Upper lobe of left lung (tissue), 6 donors: ENCODE measurements around the gene CAMK1D. TPM values are rescaled to one million over a fixed set of nuclear protein-coding genes. Genes with fewer than 3 reads are reported as not detected.
"Not testable (repeated sequence)": the region's sequence is repeated elsewhere in the genome, so short reads cannot be mapped to it uniquely, and the experiment has no call there.

Experiments
- ATAC-seq, 2 donors: fragments of 200-7000 bp; cut with Tn5 transposase; one replicate each; pipeline ENCODE4 v1.9.1; 2022; ENCODE audit warnings: mild to moderate bottlenecking in 2 of 2, moderate library complexity in 2 of 2; ENCODE audit not compliant: low FRiP score in 2 of 2
- DNase-seq, 2 donors: peaks; one replicate each; pipeline ENCODE4 v3.0.0-alpha.2; 2019 to 2020
- H3K27ac ChIP-seq, 4 donors: fragments of 200-600 bp; sonication (generic); one replicate each; pipeline ENCODE4 v1.5.1; 2016 to 2019
- H3K27me3 ChIP-seq, 4 donors: fragments of 200-600 bp; sonication (generic); one replicate each; pipeline ENCODE4 v1.5.1; 2017 to 2019
- H3K36me3 ChIP-seq, 4 donors: fragments of 200-600 bp; sonication (generic); one replicate each; pipeline ENCODE4 v1.5.1; 2016 to 2019
- H3K4me1 ChIP-seq, 4 donors: fragments of 200-600 bp; sonication (generic); one replicate each; pipeline ENCODE4 v1.5.1; 2018 to 2019
- H3K4me3 ChIP-seq, 4 donors: fragments of 200-600 bp; sonication (generic); one replicate each; pipeline ENCODE4 v1.5.1; 2017 to 2019; ENCODE audit warnings: mild to moderate bottlenecking in 2 of 4, moderate library complexity in 1 of 4
- H3K9me3 ChIP-seq, 4 donors: fragments of 200-600 bp; sonication (generic); one replicate each; pipeline ENCODE4 v1.5.1; 2018 to 2019
- CTCF ChIP-seq, 6 experiments: fragments of 450-650 bp in 4 of 6; fragments of 200-600 bp in 2 of 6; sonication (generic) in 2 of 6; IDR thresholded peaks; one replicate each; pipeline ENCODE4 v1.5.1; 2016 to 2019; ENCODE audit warnings: antibody characterized with exemption in 6 of 6
- EP300 ChIP-seq, 4 donors: sonication (generic); formaldehyde crosslinking; IDR thresholded peaks; one replicate each; pipeline ENCODE4 v1.5.1; 2017; ENCODE audit warnings: antibody characterized with exemption in 4 of 4, control low read depth in 2 of 4
- POLR2A ChIP-seq, 4 donors: fragments of 450-650 bp; IDR thresholded peaks; one replicate each; pipeline ENCODE4 v1.5.1; 2016 to 2017; ENCODE audit warnings: antibody characterized with exemption in 4 of 4, mild to moderate bottlenecking in 2 of 4
- POLR2AphosphoS5 ChIP-seq, 2 donors: sonication (generic); formaldehyde crosslinking; IDR thresholded peaks; one replicate each; pipeline ENCODE4 v1.5.1; 2017; ENCODE audit warnings: antibody characterized with exemption in 2 of 2
- WGBS, 2 donors: methylation state at CpG; one replicate each; pipeline ENCODE4 v1.1.5; 2017 to 2018; 5-methylcytosine and 5-hydroxymethylcytosine counted together
- total RNA-seq, 6 donors: library from RNA; depleted of rRNA in 4 of 6; stranded (reverse); fragments of >200 nt in 4 of 6; gene quantifications; one replicate each; pipeline versions ENCODE4 v1.1.0 to v1.2.1, GENCODE V29; 2016 to 2021
- donor health status: DM: no; HTN: no; CAD: no; lungs with moderate emphysema.
- donor health status: DM: no; HTN: yes; CAD: no; lungs with severe emphysema.

Gene CAMK1D
- 10 to 100 TPM in 5 of 6 donors, 1 to 10 TPM in 1; 6.2 to 29.2 (median 19.0) TPM for total RNA-seq

DNA sequence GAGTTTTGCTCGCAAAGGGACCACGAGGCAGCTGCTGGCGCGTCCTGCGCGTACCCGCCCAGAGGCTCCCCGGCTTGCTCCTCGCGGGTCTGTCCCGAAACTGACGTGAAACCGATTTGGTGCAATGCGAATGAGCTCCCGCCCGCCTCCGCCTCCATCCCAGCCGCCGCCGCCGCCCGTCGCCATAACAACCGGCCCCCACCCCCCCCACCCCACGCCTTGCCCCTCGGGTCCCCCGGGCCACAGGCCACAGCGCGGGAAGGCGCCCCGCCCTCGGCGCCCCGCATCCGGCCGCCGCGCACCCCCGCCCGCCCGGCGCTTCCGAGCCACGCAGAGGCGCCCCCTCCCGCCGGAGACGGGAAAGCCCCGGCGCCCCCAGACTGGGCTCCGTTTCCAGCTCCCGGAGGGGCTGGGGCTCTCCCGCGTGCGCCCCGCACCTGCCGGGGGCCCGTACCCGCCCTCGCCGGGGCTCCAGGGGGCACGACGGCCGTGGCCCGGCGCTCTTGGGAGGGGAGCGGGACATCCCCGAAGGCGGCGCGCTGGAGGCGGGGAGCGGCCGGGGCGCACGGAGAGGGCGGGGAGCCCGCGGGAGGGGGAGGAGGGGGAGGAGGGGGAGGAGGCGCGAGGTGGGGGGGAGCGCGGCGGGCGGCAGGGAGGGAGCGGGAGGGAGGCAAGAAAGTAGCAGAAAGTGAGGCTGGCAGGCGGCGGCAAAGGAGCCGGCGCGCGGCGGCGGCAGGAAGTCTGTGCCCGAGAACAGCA, at the start of gene CAMK1D:
Gene CAMK1D (plus strand): TSS at position 678 of the 759 bp plus-strand sequence.
- Histone ChIP-seq H3K36me3 (no peaks in the 10 kb centered on the region), H3K27me3 (peaks cover 0 to 3% (median 0%) of the 10 kb centered on the region in 4 donors), H3K4me3 (peak within 1 kb of the TSS; percentile 72 to 81 (median 78)), H3K4me1 (peaks cover 11 to 35% (median 22%) of the 10 kb centered on the region in 4 donors), H3K9me3 (no peaks in the 10 kb centered on the region), H3K27ac (peak within 1 kb of the TSS; percentile 80 to 96 (median 90))
- ATAC-seq: peak; percentile 70 to 89
- 0 to 2% methylated on average over 11 to 26 of the region's 95 CpGs for WGBS, 2 donors
- TF ChIP-seq CTCF (IDR thresholded peaks at IDR 0.05): peak in 4 of 6 experiments; percentile 22 to 41 (median 36)
- peak in 1 of 2 donors; percentile 41 for TF ChIP-seq POLR2AphosphoS5 (IDR thresholded peaks at IDR 0.05)
- TF ChIP-seq EP300 (IDR thresholded peaks at IDR 0.05): no peak
- TF ChIP-seq POLR2A (IDR thresholded peaks at IDR 0.05): peak in 1 of 4 donors; percentile 53
- DNase-seq: peak; percentile 79 to 97

DNA sequence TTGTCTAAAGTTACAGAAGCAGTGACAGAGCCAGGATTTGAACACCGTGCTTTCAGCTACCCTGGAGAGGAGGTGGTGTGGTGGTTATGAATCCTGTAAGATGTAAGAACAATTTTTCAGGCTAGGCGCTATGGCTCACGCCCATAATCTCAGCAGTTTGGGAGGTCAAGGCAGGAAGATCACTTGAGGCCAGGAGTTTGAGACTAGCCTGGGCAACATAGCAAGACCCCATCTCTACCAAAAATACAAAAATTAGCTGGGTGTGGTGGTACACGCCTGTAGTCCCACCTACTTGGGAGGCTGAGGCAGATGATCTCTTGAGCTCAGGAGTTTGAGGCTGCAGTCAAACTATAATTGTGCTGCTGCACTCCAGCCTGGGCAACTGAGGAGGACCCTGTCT, 48.3 kb upstream of the CAMK1D start:
- not testable (repeated sequence) for H3K36me3 ChIP-seq, H3K9me3 ChIP-seq, H3K27ac ChIP-seq, DNase-seq, ATAC-seq, H3K4me1 ChIP-seq, H3K27me3 ChIP-seq, H3K4me3 ChIP-seq
- WGBS, 2 donors: 87 to 94% methylated on average over 4 of the region's 4 CpGs

DNA sequence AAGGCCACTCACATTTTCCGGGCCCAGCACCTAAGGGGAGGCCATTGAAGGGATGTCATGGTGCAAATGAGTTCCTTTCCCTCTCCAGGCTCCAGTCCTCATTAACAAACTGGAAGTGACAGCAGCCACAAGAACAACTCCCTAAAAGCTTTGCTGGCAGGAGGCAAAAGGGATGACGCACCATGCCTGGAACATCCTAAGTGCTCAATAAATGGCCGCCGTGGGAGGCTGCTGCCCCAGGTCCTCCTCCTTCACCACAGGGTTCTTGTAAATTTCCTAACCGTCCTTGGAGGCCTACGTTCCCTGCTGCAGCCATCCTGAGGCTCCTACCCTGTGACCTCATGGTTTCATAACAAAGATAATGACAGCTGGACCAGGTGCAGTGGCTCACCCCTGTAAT, 41.3 kb upstream of the CAMK1D start:
- H3K27me3 ChIP-seq: no peaks in the 10 kb centered on the region
- H3K27ac ChIP-seq: no peak overlapping the region
- no peaks in the 10 kb centered on the region for H3K36me3 ChIP-seq
- TF ChIP-seq EP300 (IDR thresholded peaks at IDR 0.05): no peak
- no peaks in the 10 kb centered on the region for H3K4me1 ChIP-seq
- no peaks in the 10 kb centered on the region for H3K9me3 ChIP-seq
- ATAC-seq (peak in 1 of 2 donors; percentile 80), DNase-seq (no peak)
- H3K4me3 ChIP-seq: no peak overlapping the region
- WGBS, 2 donors: 80 to 85% methylated on average over 6 of the region's 6 CpGs

- peak in 1 of 2 donors; percentile 80 for ATAC-seq
Observed at GRCh38 chr10:12308736-12309375, 40.5 kb upstream of the CAMK1D start.

DNA sequence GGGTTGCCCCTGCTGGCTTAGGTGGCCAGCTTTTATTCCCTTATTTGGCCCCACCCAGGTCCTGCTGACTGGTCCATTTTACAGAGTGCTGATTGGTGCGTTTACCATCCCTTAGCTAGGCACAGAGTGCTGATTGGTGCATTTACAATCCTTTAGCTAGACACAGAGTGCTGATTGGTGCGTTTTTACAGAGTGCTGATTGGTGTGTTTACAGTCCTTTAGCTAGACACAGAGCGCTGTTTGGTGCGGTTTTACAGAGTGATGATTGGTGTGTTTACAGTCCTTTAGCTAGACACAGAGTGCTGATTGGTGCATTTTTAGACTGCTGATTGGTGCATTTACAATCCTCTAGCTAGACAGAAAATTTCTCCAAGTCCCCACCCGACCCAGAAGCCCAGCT, 39.6 kb upstream of the CAMK1D start:
- not testable (repeated sequence) for H3K36me3 ChIP-seq, DNase-seq, H3K4me3 ChIP-seq, H3K4me1 ChIP-seq, ATAC-seq, H3K27me3 ChIP-seq, H3K9me3 ChIP-seq, H3K27ac ChIP-seq
- 77 to 81% methylated on average over 5 of the region's 5 CpGs for WGBS, 2 donors

More at GRCh38 chr10:12308736-12309375, 40.5 kb upstream of the CAMK1D start:
- Histone ChIP-seq H3K4me1 (no peaks in the 10 kb centered on the region), H3K4me3 (no peak overlapping the region), H3K9me3 (no peaks in the 10 kb centered on the region), H3K36me3 (no peaks in the 10 kb centered on the region), H3K27me3 (no peaks in the 10 kb centered on the region), H3K27ac (no peak overlapping the region)
- TF ChIP-seq EP300 (IDR thresholded peaks at IDR 0.05): no peak
- TF ChIP-seq POLR2AphosphoS5 (IDR thresholded peaks at IDR 0.05): no peak
- no peak for TF ChIP-seq CTCF (IDR thresholded peaks at IDR 0.05)
- TF ChIP-seq POLR2A (IDR thresholded peaks at IDR 0.05): no peak
- no peak for DNase-seq
- WGBS, 2 donors: 66 to 73% methylated on average over 8 of the region's 8 CpGs

DNA sequence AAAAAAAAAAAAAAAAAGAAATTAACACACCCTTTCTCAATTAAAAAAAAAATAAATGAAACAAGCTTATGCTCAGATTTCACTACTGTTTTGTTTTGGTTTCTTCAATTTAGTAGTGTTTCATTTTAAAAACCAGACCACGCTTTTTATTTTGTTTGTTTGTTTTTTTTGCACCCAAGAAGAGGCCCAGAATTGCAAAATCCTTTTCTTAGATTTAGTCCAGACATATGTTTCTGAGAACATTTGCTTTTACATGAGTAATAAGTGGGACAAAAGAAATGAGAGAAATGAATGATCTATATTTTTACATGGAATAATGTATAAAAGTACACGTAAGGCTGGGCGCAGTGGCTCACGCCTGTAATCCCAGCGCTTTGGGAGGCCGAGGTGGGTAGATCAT, 34.5 kb upstream of the CAMK1D start:
- H3K4me3 ChIP-seq: no peak overlapping the region
- no peaks in the 10 kb centered on the region for H3K9me3 ChIP-seq
- H3K4me1 ChIP-seq: no peaks in the 10 kb centered on the region
- H3K27ac ChIP-seq: no peak overlapping the region
- WGBS, 2 donors: 85 to 93% methylated on average over 6 of the region's 6 CpGs
- no peaks in the 10 kb centered on the region for H3K27me3 ChIP-seq
- no peak for ATAC-seq
- no peak for DNase-seq
- TF ChIP-seq POLR2A (IDR thresholded peaks at IDR 0.05): no peak
- no peak for TF ChIP-seq EP300 (IDR thresholded peaks at IDR 0.05)
- no peak for TF ChIP-seq CTCF (IDR thresholded peaks at IDR 0.05)
- TF ChIP-seq POLR2AphosphoS5 (IDR thresholded peaks at IDR 0.05): no peak
- H3K36me3 ChIP-seq: no peaks in the 10 kb centered on the region
